Stimulated activated CD8-positive, alpha-beta memory T cell treated with anti-CD3 and anti-CD28 coated beads, Interleukin-15, amount 100 ng/mL, for 48 hours (primary cell): ENCODE measurements around the gene FOXK2.

Experiments
- DNase-seq, 2 donors: peaks; one replicate each; pipeline ENCODE4 v3.0.0-alpha.2; 2020; ENCODE audit warnings: low read depth in 2 of 2

FOXK2 gene

DNA sequence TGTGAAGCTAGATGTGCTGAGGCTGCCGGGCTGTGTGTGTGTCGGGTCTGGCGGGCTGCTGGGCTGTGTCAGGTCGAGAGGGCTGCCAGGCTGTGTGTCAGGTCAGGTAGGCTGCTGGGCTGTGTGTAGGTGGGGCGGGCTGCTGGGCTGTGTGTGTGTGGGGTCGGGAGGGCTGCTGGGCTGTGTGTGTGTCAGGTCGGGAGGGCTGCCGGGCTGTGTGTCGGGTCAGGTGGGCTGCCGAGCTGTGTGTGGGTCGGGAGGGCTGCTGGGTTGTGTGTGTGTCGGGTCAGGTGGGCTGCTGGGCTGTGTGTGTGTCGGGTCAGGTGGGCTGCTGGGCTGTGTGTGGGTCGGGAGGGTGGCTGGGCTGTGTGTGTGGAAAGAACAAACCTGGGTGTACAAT is 120.1 kb downstream of the FOXK2 start:
- DNase-seq: no peak

DNA sequence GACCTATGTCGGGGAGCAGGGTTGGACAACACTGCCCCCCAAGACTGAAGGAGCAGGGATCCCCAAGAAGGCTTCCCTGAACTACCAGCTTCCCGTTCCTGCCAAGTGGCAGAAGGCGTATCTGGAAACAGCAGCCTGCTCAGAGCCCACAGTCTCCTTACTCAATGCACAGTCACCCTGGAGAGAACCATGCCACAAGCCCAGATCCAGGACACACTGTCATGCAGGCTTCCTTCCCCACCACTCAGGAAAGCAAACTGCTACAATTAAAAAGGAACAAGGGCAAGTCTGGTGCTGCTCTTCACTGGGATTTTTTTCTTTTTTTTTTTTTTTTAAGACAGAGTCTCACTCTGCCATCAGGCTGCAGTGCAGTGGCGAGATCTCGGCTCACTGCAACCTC is 120.5 kb downstream of the FOXK2 start:
- DNase-seq: no peak

DNA sequence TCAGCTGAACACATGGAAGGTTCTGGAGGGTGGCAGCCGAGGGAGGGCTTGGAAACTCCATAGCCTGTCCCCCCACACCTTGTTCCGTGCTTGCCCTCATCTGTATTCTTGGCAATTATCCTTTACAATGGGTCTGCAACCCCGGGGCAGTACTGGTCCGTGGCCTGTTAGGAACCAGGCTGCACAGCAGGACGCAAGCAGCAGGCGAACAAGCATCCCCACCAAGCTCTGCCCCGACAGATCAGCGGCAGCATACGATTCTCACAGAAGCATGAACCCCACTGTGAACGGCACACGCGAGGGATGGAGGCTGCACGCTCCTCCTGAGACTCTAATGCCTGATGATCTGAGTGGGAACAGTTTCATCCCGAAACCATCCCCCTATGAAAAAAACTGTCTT is 122.5 kb downstream of the FOXK2 start:
- DNase-seq: no peak

DNA sequence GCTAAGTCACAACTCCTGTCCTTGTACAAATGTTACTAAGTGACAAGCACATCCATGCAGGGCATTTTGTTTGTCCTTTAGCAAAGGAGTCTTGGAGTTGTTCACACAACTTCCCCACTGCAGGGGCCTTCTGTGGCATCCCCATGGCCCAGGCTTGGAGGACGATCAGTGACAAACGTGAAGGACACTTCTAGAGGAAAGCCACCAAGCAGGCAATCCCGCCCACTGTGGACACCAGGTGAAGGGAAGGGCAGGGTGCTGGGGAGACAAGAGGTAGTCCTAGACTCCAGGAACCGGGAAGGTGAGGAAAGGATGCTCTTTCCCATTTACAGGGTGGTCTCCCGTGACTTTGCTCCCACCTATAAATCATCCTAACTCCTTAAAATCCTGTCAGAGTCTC is 124.6 kb downstream of the FOXK2 start:
- no peak for DNase-seq

DNA sequence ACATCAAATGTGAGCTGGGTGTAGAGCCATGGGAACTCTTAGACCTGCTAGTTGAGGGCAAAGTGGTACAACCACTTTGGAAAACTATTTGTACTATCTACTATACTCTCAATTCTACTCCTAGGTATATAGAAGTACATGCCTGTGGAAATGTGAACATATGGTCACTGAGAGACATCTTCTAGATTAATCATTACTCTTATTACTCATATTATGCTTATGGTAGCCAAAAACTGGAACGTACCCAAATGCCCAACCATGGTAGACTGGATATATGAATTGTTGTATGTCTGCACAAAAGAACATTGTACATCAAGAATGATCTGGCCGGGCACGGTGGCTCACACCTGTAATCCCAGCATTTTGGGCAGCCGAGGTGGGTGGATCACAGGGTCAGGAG is 126.0 kb downstream of the FOXK2 start:
- no peak for DNase-seq

DNA sequence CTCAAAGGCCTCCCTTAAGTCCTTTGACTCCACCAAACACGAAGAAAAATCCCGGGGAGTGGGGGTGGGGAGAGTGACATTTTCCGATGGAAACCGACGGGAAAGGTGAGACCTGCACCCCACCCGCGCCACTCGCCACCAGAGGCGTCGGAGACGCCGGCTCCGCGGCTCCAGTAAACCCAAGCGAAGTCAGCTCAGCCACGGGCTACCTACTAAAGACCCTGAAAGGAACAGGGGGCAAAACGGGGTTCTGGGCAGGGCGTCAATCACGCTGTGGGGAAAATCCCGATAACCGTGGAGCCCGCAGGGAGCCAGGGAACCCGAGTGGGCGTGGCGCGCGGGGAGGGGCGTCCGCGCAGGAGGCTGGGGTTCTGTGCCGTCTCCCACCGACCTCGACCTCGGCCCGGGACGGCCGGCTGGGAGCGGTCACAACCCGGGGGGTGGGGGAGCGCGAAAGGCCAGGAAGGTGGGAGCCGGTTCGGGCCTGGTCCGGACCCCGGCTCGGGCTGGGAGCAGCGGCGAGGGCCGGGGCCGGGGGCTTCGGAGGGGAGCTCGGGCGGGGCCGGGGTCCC is 128.1 kb downstream of the FOXK2 start:
- DNase-seq: peak; percentile 15 to 20

DNA sequence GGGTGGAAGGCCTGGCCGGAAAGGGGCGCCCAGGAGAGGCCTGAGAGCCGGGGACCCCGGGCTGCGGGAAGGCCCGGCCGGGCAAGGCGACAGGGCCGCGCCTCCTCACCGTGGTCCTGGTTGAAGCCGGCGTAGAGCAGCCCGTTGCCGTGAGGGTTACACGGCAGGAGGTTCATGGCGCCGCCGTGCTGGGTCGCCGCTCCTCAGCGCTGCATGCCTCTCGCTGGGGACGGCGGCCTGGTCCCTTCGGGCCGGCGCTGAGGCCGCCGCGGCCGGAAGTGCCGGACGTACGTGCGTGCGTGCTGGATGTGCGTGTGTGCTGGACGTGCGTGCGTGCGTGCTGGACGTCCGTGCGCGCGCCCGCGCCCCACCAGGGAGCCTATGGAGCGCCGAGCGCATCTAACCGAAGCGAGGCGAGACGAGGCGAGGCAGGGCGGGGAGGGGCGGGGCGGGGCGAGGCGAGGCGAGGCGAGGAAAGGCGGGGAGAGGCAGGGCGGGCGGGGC is 128.7 kb downstream of the FOXK2 start, which contains the start of gene WDR45B:
Gene WDR45B, minus strand, starts transcription at position 280 of the 504 bp plus-strand sequence. Its CDS starts 104 bp downstream, at position 176.
- peak; percentile 87 to 91 for DNase-seq

DNA sequence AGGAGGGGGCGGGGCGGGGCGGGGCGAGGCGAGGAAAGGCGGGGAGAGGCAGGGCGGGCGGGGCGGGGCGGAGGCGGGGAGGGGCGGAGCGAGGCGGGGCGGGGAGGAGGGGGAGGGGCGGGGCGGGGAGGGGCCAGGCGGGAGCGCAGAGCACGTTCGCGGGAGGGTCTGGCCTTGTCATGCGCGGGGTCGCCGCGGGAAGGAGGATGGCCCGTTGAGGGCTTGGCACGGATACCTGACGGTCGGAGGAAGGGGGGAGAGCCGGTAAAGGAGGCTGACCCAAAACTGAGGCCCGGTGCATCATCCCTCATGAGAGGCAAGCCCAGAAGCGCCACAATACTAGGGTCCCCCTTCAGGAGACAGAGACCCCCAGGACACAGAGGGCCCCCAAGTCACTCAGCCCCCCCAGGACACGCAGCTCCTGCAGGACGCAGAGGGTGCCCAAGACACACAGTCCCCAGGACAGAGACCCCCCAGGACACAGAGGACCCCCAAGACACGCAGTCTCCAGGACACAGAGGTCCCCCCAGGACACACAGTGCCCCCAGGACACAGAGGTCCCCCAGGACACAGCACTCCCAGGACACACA is 129.3 kb downstream of the FOXK2 start:
- no peak for DNase-seq

DNA sequence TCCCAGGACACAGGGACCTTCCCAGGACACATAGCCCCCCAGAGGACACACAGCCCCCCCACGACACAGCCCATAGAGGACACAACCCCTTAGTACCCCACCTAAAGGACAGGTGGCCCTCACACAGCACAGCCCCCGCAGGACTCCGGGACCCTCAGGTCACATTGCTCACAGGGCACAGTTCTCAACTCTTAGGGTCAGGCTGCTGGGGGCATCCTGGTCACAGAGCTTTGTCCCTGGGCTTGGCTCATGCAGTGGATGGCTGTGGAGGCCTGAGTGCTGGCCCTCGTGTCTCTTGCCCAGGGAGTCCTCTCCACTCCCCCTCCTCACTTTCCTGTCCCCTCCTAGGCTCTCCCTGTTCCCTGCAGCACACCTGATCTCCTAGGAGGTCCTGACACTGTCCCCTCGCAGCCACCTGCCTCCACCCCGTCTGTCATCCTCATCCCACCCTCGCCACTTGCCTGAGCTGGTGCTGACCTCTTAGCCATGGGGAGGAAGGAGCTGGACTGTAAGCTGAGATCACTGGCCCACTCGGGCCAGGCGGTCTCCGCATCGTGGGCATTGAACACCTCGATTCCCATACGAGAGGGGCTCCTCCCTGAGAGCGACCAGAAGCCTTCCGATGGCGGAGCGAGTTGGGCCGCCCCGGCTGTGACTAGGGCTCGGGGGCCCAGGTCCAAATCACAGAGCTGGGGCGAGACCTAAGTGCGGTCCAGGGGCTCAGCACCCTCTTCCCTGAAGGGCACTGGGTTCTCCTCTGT is 130.1 kb downstream of the FOXK2 start:
- no peak for DNase-seq

DNA sequence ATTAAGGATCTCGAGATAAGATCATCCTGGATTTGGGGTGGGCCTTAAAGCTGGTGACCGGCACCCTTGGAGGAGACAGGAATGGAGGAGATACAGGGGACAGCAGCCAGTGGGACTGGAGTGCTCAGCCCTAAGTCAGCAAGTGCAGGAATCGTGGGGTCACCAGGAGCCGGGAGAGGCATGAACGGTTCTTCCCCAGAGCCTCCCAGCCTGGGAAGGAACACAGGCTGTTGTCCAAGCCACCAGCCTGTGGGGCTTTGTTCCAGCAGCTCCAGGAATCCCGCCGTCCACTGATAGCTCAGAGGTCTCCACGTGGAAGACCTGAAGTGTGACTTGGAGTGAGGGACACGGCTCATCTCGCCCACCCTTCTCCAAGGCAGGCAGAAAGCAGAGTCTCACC is 131.2 kb downstream of the FOXK2 start:
- no peak for DNase-seq

DNA sequence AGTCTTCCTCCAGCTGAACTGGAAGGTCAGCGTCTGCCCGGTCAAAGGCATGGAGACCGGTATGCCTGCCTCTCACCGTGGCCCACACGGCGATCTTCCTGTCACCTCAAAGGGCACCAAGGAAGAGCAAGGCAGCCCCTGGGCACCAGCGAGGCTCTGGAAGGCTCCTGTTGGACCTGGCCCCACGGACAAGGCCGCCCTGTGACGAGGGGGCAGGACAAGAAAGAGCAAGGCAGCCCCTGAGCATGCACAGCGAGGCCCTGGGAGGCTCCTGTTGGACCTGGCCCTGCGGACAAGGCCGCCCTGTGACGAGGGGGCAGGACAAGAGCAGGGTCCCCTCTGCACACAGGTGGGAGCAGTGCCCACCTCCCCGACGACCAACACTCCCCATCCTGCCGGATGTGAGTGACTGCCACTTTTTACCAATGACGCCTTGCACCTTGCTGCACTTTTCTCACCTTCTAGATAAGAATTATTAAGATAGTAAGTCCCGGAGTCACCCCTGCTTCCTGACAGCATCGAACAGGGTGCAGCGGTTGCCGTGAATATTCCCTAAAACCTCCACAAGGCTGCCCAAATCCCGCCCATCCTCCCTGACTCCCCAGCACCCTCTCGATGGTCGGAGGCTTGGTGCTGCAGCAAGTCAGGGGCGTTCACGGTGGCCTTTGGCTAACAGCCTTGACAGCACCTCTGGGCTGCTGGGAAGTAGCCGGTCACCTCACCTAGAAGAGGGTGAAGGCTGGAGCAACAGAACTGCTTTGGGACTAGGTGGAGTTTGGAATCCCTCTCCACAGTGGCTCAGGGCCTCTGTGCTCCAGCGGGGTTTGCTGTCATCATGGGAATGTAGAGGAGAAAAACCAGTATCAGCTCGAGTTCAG is 134.4 kb downstream of the FOXK2 start:
- DNase-seq: no peak
